Trophoblast cell (in vitro differentiated cells and primary cell): ENCODE measurements around the gene TRMT1.

Source experiments
- DNase-seq, 2 donors: peaks; one replicate each; pipeline ENCODE4 v3.0.0-alpha.2; 2016
- H2AFZ ChIP-seq: 2 replicates; pipeline ENCODE4 v1.6.1; 2013; ENCODE audit warnings: low read length, moderate library complexity, mild to moderate bottlenecking; ENCODE audit not compliant: insufficient read depth, poor library complexity
- H2AK5ac ChIP-seq: 2 replicates; pipeline ENCODE4 v1.6.1; 2013; ENCODE audit warnings: mild to moderate bottlenecking, low read length
- H2BK120ac ChIP-seq: 2 replicates; pipeline ENCODE4 v1.6.1; 2013; ENCODE audit warnings: low read length, mild to moderate bottlenecking, moderate library complexity; ENCODE audit not compliant: insufficient read depth, poor library complexity
- H2BK12ac ChIP-seq: 2 replicates; pipeline ENCODE4 v1.6.1; 2013; ENCODE audit warnings: mild to moderate bottlenecking, low read length, moderate library complexity
- H2BK5ac ChIP-seq: 2 replicates; pipeline ENCODE4 v1.6.1; 2013; ENCODE audit warnings: low read length, low read depth, moderate library complexity, mild to moderate bottlenecking; ENCODE audit not compliant: poor library complexity
- H3K14ac ChIP-seq: 2 replicates; pipeline ENCODE4 v1.6.1; 2013; ENCODE audit warnings: mild to moderate bottlenecking, low read length
- H3K18ac ChIP-seq: 2 replicates; pipeline ENCODE4 v1.6.1; 2013; ENCODE audit warnings: mild to moderate bottlenecking, low read length
- H3K23ac ChIP-seq: 2 replicates; pipeline ENCODE4 v1.6.1; 2013; ENCODE audit warnings: low read length
- H3K27ac ChIP-seq: 2 replicates; pipeline ENCODE4 v1.5.1; 2013; ENCODE audit warnings: low read depth, mild to moderate bottlenecking, inconsistent platforms, low read length, moderate library complexity
- H3K27me3 ChIP-seq: 2 replicates; pipeline ENCODE4 v1.6.1; 2013; ENCODE audit warnings: inconsistent platforms, mild to moderate bottlenecking, low read length, moderate library complexity; ENCODE audit not compliant: insufficient read depth
- H3K36me3 ChIP-seq, 2 experiments: 1 replicate in 1 of 2; 2 replicates in 1 of 2; pipeline ENCODE4 v1.6.1; 2013; ENCODE audit warnings: low read length in 2 of 2, mild to moderate bottlenecking in 2 of 2, moderate library complexity in 1 of 2; ENCODE audit not compliant: insufficient read depth in 2 of 2, control insufficient read depth in 1 of 2
- H3K4ac ChIP-seq: 2 replicates; pipeline ENCODE4 v1.6.1; 2013; ENCODE audit warnings: low read depth, mild to moderate bottlenecking, low read length, moderate library complexity
- H3K4me1 ChIP-seq, 2 experiments: 1 replicate in 1 of 2; 2 replicates in 1 of 2; pipeline ENCODE4 v1.6.1; 2013; ENCODE audit warnings: low read length in 2 of 2, mild to moderate bottlenecking in 2 of 2, moderate library complexity in 1 of 2; ENCODE audit not compliant: insufficient read depth in 2 of 2, control insufficient read depth in 1 of 2
- H3K4me2 ChIP-seq: 2 replicates; pipeline ENCODE4 v1.6.1; 2013; ENCODE audit warnings: inconsistent platforms, mild to moderate bottlenecking, low read length, moderate library complexity
- H3K4me3 ChIP-seq: 2 replicates; pipeline ENCODE4 v1.5.1; 2013; ENCODE audit warnings: mild to moderate bottlenecking, low read depth, low read length, inconsistent platforms
- H3K79me1 ChIP-seq: one replicate; pipeline ENCODE4 v1.6.1; 2013; ENCODE audit warnings: low read length
- H3K79me2 ChIP-seq: 2 replicates; pipeline ENCODE4 v1.6.1; 2013; ENCODE audit warnings: low read length, mild to moderate bottlenecking; ENCODE audit not compliant: control insufficient read depth, insufficient read depth, poor library complexity
- H3K9ac ChIP-seq: 2 replicates; pipeline ENCODE4 v1.6.1; 2013; ENCODE audit warnings: mild to moderate bottlenecking, low read length
- H3K9me3 ChIP-seq: 2 replicates; pipeline ENCODE4 v1.6.1; 2013; ENCODE audit warnings: low read depth, mild to moderate bottlenecking, control low read depth, inconsistent platforms, low read length; ENCODE audit not compliant: insufficient read depth
- H4K12ac ChIP-seq: 2 replicates; pipeline ENCODE4 v1.6.1; 2013; ENCODE audit warnings: low read depth, mild to moderate bottlenecking, low read length, moderate library complexity
- H4K8ac ChIP-seq: 2 replicates; pipeline ENCODE4 v1.6.1; 2013; ENCODE audit warnings: low read depth, mild to moderate bottlenecking, low read length, moderate library complexity
- H4K91ac ChIP-seq: one replicate; pipeline ENCODE4 v1.6.1; 2013; ENCODE audit warnings: low read depth, mild to moderate bottlenecking, low read length, moderate library complexity
- WGBS: extraction: QIAGEN DNeasy Blood & Tissue Kit; methylation state at CpG from one replicate; pipeline ENCODE4 v1.1.7; 2013; ENCODE audit warnings: missing lambda C conversion rate; ENCODE audit not compliant: insufficient read length, insufficient coverage; ENCODE audit errors: extremely low coverage; 5-methylcytosine and 5-hydroxymethylcytosine counted together

The TRMT1 gene

DNA sequence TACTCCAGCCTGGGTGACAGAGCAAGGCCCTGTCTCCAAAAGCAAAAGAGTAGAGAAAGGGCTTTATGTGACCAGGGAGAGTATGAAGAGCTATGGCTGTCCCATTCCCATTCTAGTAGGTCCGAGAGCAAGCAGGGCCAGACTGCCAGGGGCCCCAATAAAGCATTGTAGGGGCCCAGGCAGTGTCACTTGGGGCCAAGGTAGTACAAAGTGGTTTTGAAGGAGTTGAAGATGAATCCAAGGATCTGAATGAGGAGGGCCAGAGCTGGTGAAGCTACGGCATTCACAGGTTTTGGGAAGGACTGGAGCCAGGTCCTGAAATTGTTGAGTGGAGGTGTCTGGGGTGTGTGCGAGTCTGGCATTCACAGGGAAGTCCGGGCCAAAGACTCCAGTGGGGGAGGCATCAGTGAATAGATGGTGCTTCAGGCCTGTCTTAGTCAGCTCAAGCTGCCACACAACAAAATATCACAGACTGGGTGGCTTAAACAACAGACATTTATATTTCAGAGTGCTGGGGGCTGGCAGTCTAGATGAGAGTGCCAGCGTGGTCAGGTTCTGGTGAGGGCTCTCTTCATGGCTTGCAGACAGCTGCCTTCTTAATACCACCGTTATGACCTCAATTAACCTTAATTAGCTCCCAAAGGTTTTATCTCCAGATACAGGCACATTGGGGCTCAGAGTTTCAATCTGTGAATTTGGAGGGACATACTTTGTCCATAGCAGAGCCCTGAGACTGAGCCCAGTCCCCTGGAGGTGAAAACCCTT is 11.5 kb upstream of the TRMT1 start:
- whole genome bisulfite sequencing, result no CpG with 5 or more reads among the region's 6 CpGs
- H2BK120ac ChIP-seq, result no peak overlapping the region

DNA sequence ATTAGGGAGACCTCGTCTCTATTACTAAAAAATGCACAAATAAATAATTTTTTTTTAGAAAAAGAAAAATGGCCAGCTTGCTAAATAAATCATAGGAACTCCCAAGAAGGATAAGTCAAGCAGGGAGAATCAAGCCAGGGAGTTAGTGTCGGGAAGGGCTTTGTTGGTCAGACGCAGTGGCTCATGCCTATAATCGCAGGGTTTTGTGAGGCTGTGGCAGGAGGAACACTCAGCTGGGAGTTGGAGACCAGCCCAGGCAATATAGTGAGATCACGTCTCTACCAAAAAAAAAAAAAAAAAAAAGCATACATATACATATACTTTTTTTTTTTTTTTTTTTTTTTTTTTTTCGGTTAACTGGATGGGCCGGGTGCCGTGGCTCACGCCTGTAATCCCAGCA is 10.5 kb upstream of the TRMT1 start:
- Histone ChIP-seq H3K4me2 (no peak overlapping the region), H3K27me3 (no peaks in the 10 kb centered on the region), H2BK12ac (no peak overlapping the region), H3K18ac (no peak overlapping the region), H2BK120ac (no peak overlapping the region), H3K4me1 (no peaks in the 10 kb centered on the region), H4K12ac (no peak overlapping the region), H3K27ac (no peak overlapping the region), H4K8ac (no peak overlapping the region), H3K79me1 (no peaks in the 10 kb centered on the region), H3K9ac (no peak overlapping the region), H2AK5ac (no peak overlapping the region), H2AFZ (no peak overlapping the region), H3K23ac (no peak overlapping the region), H4K91ac (no peak overlapping the region), H3K14ac (no peak overlapping the region), H3K4ac (peak overlapping the region; percentile 34), H3K9me3 (no peaks in the 10 kb centered on the region), H2BK5ac (no peak overlapping the region), H3K36me3 (peaks cover 27 to 29% of the 10 kb centered on the region in 2 experiments), H3K4me3 (no peak overlapping the region), H3K79me2 (peaks cover 13% of the 10 kb centered on the region)
- WGBS, result no CpG with 5 or more reads among the region's 9 CpGs
- no peak for DNase-seq

More for the DNA sequence above, 11.5 kb upstream of the TRMT1 start:
- Histone ChIP-seq H3K27me3 (no peaks in the 10 kb centered on the region), H4K8ac (no peak overlapping the region), H3K9me3 (no peaks in the 10 kb centered on the region), H2BK5ac (no peak overlapping the region), H3K36me3 (peaks cover 23 to 29% of the 10 kb centered on the region in 2 experiments), H3K4ac (peak overlapping the region; percentile 73), H4K91ac (no peak overlapping the region), H3K4me3 (no peak overlapping the region), H2AK5ac (no peak overlapping the region), H3K79me1 (no peaks in the 10 kb centered on the region), H2AFZ (no peak overlapping the region), H3K4me1 (no peaks in the 10 kb centered on the region), H3K27ac (no peak overlapping the region), H4K12ac (no peak overlapping the region), H2BK12ac (no peak overlapping the region), H3K79me2 (peaks cover 4% of the 10 kb centered on the region), H3K9ac (no peak overlapping the region), H3K18ac (no peak overlapping the region), H3K4me2 (no peak overlapping the region), H3K23ac (no peak overlapping the region), H3K14ac (no peak overlapping the region)
- no peak for DNase-seq

DNA sequence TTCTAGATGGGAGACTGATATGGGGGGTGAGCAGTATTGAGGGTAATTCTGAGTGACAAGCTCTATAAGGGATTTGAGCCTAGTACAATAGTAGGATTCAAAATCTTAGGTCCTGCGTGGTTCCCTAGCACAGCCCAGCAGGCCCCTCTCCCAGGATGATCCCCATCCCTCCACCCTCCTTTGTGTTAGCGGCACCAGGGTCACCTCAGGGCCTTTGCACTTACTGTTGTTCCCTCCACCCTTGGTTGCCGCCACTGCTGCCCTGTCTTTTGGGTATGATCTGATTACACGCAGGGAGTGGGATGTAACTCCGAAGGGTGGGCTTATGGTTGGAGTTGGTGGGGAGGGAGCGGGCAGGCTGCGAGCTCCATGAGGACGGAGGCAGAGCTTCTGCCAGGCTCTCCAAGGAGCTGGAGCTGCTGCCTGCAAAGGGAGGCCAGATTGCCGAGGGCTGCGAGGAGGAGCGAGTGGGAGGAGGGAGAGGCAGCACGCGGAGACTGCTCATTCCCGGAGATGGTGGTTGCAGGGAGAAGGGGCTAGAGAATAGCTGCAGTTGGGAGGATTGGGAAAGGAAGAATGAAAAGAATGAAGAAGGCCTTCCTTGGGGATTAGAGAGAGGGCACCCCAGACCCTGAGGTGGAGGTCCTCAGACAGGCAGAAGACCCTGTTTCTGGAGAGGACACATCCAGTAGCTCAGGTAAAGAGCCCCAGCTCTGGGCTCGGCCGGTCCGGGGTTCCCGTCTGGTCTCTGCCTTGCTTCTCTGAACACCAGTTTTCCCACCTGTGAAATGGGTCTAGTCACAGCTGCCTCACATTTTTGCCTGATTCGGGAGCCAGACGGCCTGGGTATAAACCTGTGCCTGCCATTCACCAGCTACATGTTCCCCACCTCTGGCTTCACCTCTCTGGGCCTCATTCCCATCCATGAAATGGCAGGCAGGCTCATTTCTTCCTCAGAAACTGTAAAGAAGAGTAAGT is 6.7 kb upstream of the TRMT1 start:
- H2BK120ac ChIP-seq, result no peak overlapping the region
- H3K18ac ChIP-seq, result no peak overlapping the region
- peaks cover 7% of the 10 kb centered on the region for H3K79me1 ChIP-seq
- no peak overlapping the region for H2AFZ ChIP-seq
- WGBS, result no CpG with 5 or more reads among the region's 20 CpGs
- H2BK5ac ChIP-seq, result no peak overlapping the region
- no peak overlapping the region for H3K14ac ChIP-seq
- H4K8ac ChIP-seq, result no peak overlapping the region
- H3K9ac ChIP-seq, result no peak overlapping the region
- no peak overlapping the region for H2BK12ac ChIP-seq
- H3K27me3 ChIP-seq, result no peaks in the 10 kb centered on the region
- no peak overlapping the region for H3K4me2 ChIP-seq
- no peak overlapping the region for H4K91ac ChIP-seq
- H3K4me1 ChIP-seq, result peaks cover 12 to 18% of the 10 kb centered on the region in 2 experiments
- no peak overlapping the region for H3K23ac ChIP-seq
- peak overlapping the region; percentile 87 for H3K4ac ChIP-seq
- H3K9me3 ChIP-seq, result no peaks in the 10 kb centered on the region
- no peak overlapping the region for H2AK5ac ChIP-seq
- no peak overlapping the region for H3K4me3 ChIP-seq
- H3K79me2 ChIP-seq, result peaks cover 44% of the 10 kb centered on the region
- H3K27ac ChIP-seq, result no peak overlapping the region
- no peak overlapping the region for H4K12ac ChIP-seq
- DNase-seq, result no peak
- H3K36me3 ChIP-seq, result peaks cover 31 to 37% of the 10 kb centered on the region in 2 experiments

DNA sequence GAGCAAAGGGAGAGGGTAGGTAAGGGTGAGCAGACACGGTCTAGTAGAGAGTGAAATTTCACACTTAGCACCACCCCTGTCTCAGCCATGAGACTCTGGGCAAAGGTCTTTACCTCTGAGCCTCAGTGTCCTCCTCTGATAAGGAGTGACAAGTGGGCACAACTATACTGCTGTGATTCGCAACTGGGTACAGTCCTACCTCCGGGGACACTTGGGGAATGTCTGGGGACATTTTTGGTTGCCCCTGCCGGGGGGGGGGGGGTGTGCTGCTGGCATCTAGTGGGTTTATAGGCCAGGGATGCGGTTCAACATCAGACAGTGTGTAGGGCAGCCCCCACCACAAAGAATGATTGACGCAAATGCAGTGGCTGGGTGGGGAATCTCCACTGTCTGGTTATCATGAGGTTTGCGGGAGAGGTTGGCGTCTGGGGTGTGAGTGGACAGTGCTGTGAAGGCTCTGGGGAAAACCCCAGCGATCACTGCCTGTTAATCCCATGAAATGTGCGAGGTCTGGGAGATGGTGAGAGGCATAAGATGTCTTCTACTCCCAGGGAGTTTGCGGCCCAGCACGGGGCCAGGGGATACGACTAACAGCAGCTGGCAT is 5.8 kb upstream of the TRMT1 start:
- H2AFZ ChIP-seq, result no peak overlapping the region
- no peak overlapping the region for H3K14ac ChIP-seq
- no peak for DNase-seq
- no peak overlapping the region for H3K23ac ChIP-seq
- H3K27ac ChIP-seq, result no peak overlapping the region
- peaks cover 44% of the 10 kb centered on the region for H3K79me2 ChIP-seq
- no peaks in the 10 kb centered on the region for H3K27me3 ChIP-seq
- H2BK120ac ChIP-seq, result no peak overlapping the region
- WGBS, result no CpG with 5 or more reads among the region's 13 CpGs
- H3K79me1 ChIP-seq, result peaks cover 8% of the 10 kb centered on the region
- peaks cover 31 to 33% of the 10 kb centered on the region in 2 experiments for H3K36me3 ChIP-seq
- H4K12ac ChIP-seq, result no peak overlapping the region
- H3K4me1 ChIP-seq, result peaks cover 12 to 18% of the 10 kb centered on the region in 2 experiments
- H4K91ac ChIP-seq, result no peak overlapping the region
- no peak overlapping the region for H2BK5ac ChIP-seq
- H3K18ac ChIP-seq, result no peak overlapping the region
- H3K4me3 ChIP-seq, result no peak overlapping the region
- H3K9ac ChIP-seq, result no peak overlapping the region
- no peak overlapping the region for H4K8ac ChIP-seq
- H2BK12ac ChIP-seq, result no peak overlapping the region
- no peak overlapping the region for H2AK5ac ChIP-seq
- no peaks in the 10 kb centered on the region for H3K9me3 ChIP-seq
- H3K4me2 ChIP-seq, result no peak overlapping the region
- H3K4ac ChIP-seq, result peak overlapping the region; percentile 87
